GM23338 (cell line): Measurements from ENCODE around the gene PRKAA1. TPM values are rescaled to one million over a fixed set of nuclear protein-coding genes. Genes with fewer than 3 reads are reported as not detected.

Source experiments
- ATAC-seq: fragments of 200-7000 bp; cut with Tn5 transposase; 3 replicates; pipeline ENCODE4 v1.9.1; 2020
- DNase-seq: peaks from one replicate; pipeline ENCODE4 v3.0.0-alpha.2; 2015; ENCODE audit warnings: low spot score
- H2AFZ ChIP-seq: fragments of 200-600 bp; sonication (generic); 2 replicates; pipeline ENCODE4 v1.8.0; 2016; ENCODE audit warnings: antibody characterized with exemption, mild to moderate bottlenecking, moderate library complexity
- H3F3A ChIP-seq: fragments of 200-600 bp; sonication (generic); replicated peaks from 2 replicates; pipeline ENCODE4 v1.8.0; 2017; ENCODE audit warnings: antibody characterized with exemption, mixed run types, low read depth
- H3K27ac ChIP-seq: fragments of 200-600 bp; sonication (generic); 2 replicates; pipeline ENCODE4 v1.6.1; 2016; ENCODE audit warnings: low read depth
- H3K27me3 ChIP-seq: fragments of 200-600 bp; sonication (generic); 2 replicates; pipeline ENCODE4 v1.8.0; 2016; ENCODE audit warnings: mild to moderate bottlenecking, mixed run types, moderate library complexity; ENCODE audit not compliant: insufficient read depth
- H3K36me3 ChIP-seq: fragments of 200-600 bp; sonication (generic); 2 replicates; pipeline ENCODE4 v1.8.0; 2016; ENCODE audit warnings: mild to moderate bottlenecking; ENCODE audit not compliant: insufficient read depth
- H3K4me1 ChIP-seq: fragments of 200-600 bp; sonication (generic); 2 replicates; pipeline ENCODE4 v1.8.0; 2016; ENCODE audit warnings: mild to moderate bottlenecking, moderate library complexity; ENCODE audit not compliant: insufficient read depth
- H3K4me2 ChIP-seq: fragments of 200-600 bp; sonication (generic); 2 replicates; pipeline ENCODE4 v1.7.1; 2017; ENCODE audit warnings: mixed run types
- H3K4me3 ChIP-seq: fragments of 200-600 bp; sonication (generic); 2 replicates; pipeline ENCODE4 v1.6.1; 2016; ENCODE audit warnings: mixed run types
- H3K79me2 ChIP-seq: fragments of 200-600 bp; sonication (generic); replicated peaks from 2 replicates; pipeline ENCODE4 v1.8.0; 2017; ENCODE audit warnings: mild to moderate bottlenecking; ENCODE audit not compliant: insufficient read depth
- H3K9me2 ChIP-seq: fragments of 200-600 bp; sonication (generic); 2 replicates; pipeline ENCODE4 v1.8.0; 2017; ENCODE audit not compliant: insufficient read depth
- H4K20me1 ChIP-seq: fragments of 200-600 bp; sonication (generic); replicated peaks from 2 replicates; pipeline ENCODE4 v1.8.0; 2017; ENCODE audit warnings: mild to moderate bottlenecking; ENCODE audit not compliant: insufficient read depth
- H3K27ac Mint-ChIP-seq: 2 replicates; pipeline ENCODE4 v1.8.0; 2020; ENCODE audit warnings: inconsistent platforms, mild to moderate bottlenecking, moderate library complexity, mixed read lengths
- H3K27me3 Mint-ChIP-seq: 3 replicates; pipeline ENCODE4 v1.8.0; 2022; ENCODE audit warnings: low read depth, mild to moderate bottlenecking, moderate library complexity, mixed read lengths, inconsistent platforms; ENCODE audit not compliant: insufficient read depth, poor library complexity
- H3K36me3 Mint-ChIP-seq: 3 replicates; pipeline ENCODE4 v1.8.0; 2021; ENCODE audit warnings: low read depth, mild to moderate bottlenecking, inconsistent platforms, moderate library complexity, mixed read lengths
- H3K4me1 Mint-ChIP-seq: 3 replicates; pipeline ENCODE4 v1.8.0; 2020; ENCODE audit warnings: mild to moderate bottlenecking, inconsistent platforms, mixed read lengths
- H3K4me3 Mint-ChIP-seq: 3 replicates; pipeline ENCODE4 v1.8.0; 2021; ENCODE audit warnings: moderate library complexity, mild to moderate bottlenecking, inconsistent platforms, mixed read lengths
- H3K9me3 Mint-ChIP-seq: 3 replicates; pipeline ENCODE4 v1.8.0; 2020; ENCODE audit warnings: moderate library complexity, mild to moderate bottlenecking, inconsistent platforms, mixed read lengths
- CREB1 ChIP-seq: fragments of 250-450 bp; sonication (Bioruptor Pico); IDR thresholded peaks from 2 replicates; pipeline ENCODE4 v1.5.0; 2020; ENCODE audit warnings: low read depth, mild to moderate bottlenecking, moderate library complexity
- EZH2 ChIP-seq: fragments of 200-600 bp; sonication (generic); IDR thresholded peaks from one replicate; pipeline ENCODE4 v1.8.0; 2017; ENCODE audit warnings: antibody characterized with exemption, mild to moderate bottlenecking, low read depth; ENCODE audit not compliant: unreplicated experiment
- EZH2phosphoT487 ChIP-seq: fragments of 200-600 bp; sonication (generic); IDR thresholded peaks from one replicate; pipeline ENCODE4 v1.8.1; 2018; ENCODE audit warnings: antibody characterized with exemption; ENCODE audit not compliant: unreplicated experiment
- JUNB ChIP-seq: IDR thresholded peaks from one replicate; pipeline ENCODE4 v1.6.1; 2016; ENCODE audit warnings: antibody characterized with exemption; ENCODE audit not compliant: unreplicated experiment
- polyA plus RNA-seq: library from polyadenylated mRNA; unstranded; fragments of >200 nt; fragmentation: Nextera tagmentation; extraction: Ambion mirVana; gene quantifications from 2 replicates; pipeline ENCODE4 v1.2.1, GENCODE V29; 2016
- total RNA-seq: library from RNA; depleted of rRNA; stranded (reverse); fragments of >200 nt; shearing (Covaris generic); gene quantifications from 2 replicates; pipeline ENCODE4 v1.2.3, GENCODE V29; 2014
- TF ChIP-seq, protein P1 (sequence below): fragments of 250-450 bp; sonication (Bioruptor Pico); IDR thresholded peaks from 2 replicates; pipeline ENCODE4 v1.5.0; 2020; ENCODE audit warnings: mild to moderate bottlenecking, moderate library complexity
- TF ChIP-seq, protein P2 (sequence below): IDR thresholded peaks from one replicate; pipeline ENCODE4 v1.6.1; 2018; ENCODE audit warnings: antibody characterized with exemption; ENCODE audit not compliant: unreplicated experiment

PRKAA1 gene
- total and polyA plus RNA-seq, 2 experiments from 2014 or later, result 10.3 to 35.0 TPM

DNA sequence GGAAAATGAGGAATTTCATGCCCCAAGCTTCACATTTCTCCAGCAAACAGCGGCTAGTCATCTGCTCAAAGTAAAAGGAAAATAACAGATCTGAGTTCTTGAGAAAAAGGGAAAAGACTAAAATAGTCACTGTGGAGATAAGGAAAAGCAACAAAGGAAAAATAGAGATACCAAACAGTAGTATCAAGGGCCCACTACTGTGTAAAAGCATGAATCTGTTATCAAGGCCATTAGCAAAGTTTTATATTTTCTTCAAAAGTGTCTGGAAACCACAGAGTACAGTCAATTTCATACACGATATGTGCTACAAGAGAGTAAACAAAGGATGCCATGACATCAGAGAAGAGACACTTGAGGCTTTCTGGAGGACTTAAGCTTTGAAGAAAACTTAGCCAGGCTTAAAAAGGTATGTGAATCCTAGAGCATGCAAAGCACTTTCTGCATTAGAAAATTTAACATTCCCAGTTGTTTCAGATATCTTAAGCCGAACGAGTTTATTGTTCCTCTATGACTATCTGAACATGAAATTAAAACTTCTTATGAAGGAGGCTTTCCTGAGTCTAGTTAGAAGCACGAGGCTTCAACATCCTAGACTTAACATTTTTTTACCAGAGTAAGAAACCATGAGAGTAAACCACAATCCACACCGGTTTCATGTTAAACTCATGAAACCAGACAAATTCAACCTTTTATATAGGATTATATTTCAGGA lies 43.6 kb downstream of the PRKAA1 start:
- peaks cover 2% of the 10 kb centered on the region for H3K27me3 Mint-ChIP-seq
- Histone ChIP-seq H3K4me3 (peak overlapping the region; percentile 63), H3K79me2 (peaks cover 16% of the 10 kb centered on the region; the same call in 1 of the 2 replicates), H3K9me2 (no peaks in the 10 kb centered on the region), H3K36me3 (no peaks in the 10 kb centered on the region), H4K20me1 (no peaks in the 10 kb centered on the region), H3K27ac (no peak overlapping the region), H3K27me3 (no peaks in the 10 kb centered on the region), H3F3A (no peaks in the 10 kb centered on the region), H2AFZ (no peak overlapping the region; the same call in 1 of the 2 replicates), H3K4me1 (peaks cover 7% of the 10 kb centered on the region; the same call in 1 of the 2 replicates), H3K4me2 (peak overlapping the region; percentile 61)
- H3K36me3 Mint-ChIP-seq, result no peaks in the 10 kb centered on the region
- TF ChIP-seq JUNB, result no peak
- TF ChIP-seq CREB1 (CRISPR knock-in tag), result no peak
- no peak for TF ChIP-seq EZH2
- TF ChIP-seq, protein P1, sequence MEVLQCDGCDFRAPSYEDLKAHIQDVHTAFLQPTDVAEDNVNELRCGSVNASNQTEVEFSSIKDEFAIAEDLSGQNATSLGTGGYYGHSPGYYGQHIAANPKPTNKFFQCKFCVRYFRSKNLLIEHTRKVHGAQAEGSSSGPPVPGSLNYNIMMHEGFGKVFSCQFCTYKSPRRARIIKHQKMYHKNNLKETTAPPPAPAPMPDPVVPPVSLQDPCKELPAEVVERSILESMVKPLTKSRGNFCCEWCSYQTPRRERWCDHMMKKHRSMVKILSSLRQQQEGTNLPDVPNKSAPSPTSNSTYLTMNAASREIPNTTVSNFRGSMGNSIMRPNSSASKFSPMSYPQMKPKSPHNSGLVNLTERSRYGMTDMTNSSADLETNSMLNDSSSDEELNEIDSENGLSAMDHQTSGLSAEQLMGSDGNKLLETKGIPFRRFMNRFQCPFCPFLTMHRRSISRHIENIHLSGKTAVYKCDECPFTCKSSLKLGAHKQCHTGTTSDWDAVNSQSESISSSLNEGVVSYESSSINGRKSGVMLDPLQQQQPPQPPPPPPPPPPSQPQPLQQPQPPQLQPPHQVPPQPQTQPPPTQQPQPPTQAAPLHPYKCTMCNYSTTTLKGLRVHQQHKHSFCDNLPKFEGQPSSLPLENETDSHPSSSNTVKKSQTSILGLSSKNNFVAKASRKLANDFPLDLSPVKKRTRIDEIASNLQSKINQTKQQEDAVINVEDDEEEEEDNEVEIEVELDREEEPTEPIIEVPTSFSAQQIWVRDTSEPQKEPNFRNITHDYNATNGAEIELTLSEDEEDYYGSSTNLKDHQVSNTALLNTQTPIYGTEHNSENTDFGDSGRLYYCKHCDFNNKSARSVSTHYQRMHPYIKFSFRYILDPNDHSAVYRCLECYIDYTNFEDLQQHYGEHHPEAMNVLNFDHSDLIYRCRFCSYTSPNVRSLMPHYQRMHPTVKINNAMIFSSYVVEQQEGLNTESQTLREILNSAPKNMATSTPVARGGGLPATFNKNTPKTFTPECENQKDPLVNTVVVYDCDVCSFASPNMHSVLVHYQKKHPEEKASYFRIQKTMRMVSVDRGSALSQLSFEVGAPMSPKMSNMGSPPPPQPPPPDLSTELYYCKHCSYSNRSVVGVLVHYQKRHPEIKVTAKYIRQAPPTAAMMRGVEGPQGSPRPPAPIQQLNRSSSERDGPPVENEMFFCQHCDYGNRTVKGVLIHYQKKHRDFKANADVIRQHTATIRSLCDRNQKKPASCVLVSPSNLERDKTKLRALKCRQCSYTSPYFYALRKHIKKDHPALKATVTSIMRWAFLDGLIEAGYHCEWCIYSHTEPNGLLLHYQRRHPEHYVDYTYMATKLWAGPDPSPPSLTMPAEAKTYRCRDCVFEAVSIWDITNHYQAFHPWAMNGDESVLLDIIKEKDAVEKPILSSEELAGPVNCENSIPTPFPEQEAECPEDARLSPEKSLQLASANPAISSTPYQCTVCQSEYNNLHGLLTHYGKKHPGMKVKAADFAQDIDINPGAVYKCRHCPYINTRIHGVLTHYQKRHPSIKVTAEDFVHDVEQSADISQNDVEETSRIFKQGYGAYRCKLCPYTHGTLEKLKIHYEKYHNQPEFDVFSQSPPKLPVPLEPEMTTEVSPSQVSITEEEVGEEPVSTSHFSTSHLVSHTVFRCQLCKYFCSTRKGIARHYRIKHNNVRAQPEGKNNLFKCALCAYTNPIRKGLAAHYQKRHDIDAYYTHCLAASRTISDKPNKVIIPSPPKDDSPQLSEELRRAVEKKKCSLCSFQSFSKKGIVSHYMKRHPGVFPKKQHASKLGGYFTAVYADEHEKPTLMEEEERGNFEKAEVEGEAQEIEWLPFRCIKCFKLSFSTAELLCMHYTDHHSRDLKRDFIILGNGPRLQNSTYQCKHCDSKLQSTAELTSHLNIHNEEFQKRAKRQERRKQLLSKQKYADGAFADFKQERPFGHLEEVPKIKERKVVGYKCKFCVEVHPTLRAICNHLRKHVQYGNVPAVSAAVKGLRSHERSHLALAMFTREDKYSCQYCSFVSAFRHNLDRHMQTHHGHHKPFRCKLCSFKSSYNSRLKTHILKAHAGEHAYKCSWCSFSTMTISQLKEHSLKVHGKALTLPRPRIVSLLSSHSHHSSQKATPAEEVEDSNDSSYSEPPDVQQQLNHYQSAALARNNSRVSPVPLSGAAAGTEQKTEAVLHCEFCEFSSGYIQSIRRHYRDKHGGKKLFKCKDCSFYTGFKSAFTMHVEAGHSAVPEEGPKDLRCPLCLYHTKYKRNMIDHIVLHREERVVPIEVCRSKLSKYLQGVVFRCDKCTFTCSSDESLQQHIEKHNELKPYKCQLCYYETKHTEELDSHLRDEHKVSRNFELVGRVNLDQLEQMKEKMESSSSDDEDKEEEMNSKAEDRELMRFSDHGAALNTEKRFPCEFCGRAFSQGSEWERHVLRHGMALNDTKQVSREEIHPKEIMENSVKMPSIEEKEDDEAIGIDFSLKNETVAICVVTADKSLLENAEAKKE (CRISPR knock-in tag), result no peak
- H3K4me1 Mint-ChIP-seq, result no peaks in the 10 kb centered on the region
- no peak overlapping the region for H3K4me3 Mint-ChIP-seq
- no peak overlapping the region for H3K27ac Mint-ChIP-seq
- ATAC-seq (no peak), DNase-seq (no peak)
- H3K9me3 Mint-ChIP-seq, result peaks cover 3% of the 10 kb centered on the region; the same call in 1 of the 3 replicates

DNA sequence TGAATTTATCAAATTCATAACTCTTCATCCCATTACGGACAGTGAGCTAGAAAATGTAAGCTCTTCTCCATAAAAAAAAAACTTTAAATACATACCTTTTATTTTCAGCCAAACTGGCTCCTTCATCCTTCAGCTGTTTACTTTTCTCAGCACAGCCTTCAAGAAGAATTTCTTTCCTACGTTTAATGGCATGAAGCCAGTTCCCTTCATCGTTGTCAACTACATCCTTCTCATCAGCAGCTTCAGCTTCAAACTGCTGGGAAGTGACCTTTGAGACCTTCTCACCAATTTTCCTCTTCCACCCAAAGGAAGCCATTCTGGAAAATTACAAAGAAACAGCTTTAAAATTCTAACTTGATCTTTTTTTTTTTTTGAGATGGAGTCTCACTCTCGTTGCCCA lies 51.5 kb downstream of the PRKAA1 start:
- no peaks in the 10 kb centered on the region for H3K27me3 Mint-ChIP-seq
- DNase-seq (no peak), ATAC-seq (no peak)
- Histone ChIP-seq H3K79me2 (peaks cover 9% of the 10 kb centered on the region), H3K36me3 (no peaks in the 10 kb centered on the region), H3K4me2 (no peak overlapping the region), H3K4me3 (no peak overlapping the region), H3K27ac (no peak overlapping the region), H4K20me1 (no peaks in the 10 kb centered on the region), H2AFZ (no peak overlapping the region), H3K4me1 (no peaks in the 10 kb centered on the region), H3K27me3 (no peaks in the 10 kb centered on the region), H3F3A (no peaks in the 10 kb centered on the region), H3K9me2 (no peaks in the 10 kb centered on the region)
- H3K36me3 Mint-ChIP-seq, result no peaks in the 10 kb centered on the region
- H3K9me3 Mint-ChIP-seq, result no peaks in the 10 kb centered on the region
- no peak overlapping the region for H3K4me3 Mint-ChIP-seq
- no peak overlapping the region for H3K27ac Mint-ChIP-seq
- no peaks in the 10 kb centered on the region for H3K4me1 Mint-ChIP-seq
- TF ChIP-seq EZH2phosphoT487 (no peak), CREB1 (CRISPR knock-in tag) (no peak), EZH2 (no peak)
- TF ChIP-seq, protein P2, sequence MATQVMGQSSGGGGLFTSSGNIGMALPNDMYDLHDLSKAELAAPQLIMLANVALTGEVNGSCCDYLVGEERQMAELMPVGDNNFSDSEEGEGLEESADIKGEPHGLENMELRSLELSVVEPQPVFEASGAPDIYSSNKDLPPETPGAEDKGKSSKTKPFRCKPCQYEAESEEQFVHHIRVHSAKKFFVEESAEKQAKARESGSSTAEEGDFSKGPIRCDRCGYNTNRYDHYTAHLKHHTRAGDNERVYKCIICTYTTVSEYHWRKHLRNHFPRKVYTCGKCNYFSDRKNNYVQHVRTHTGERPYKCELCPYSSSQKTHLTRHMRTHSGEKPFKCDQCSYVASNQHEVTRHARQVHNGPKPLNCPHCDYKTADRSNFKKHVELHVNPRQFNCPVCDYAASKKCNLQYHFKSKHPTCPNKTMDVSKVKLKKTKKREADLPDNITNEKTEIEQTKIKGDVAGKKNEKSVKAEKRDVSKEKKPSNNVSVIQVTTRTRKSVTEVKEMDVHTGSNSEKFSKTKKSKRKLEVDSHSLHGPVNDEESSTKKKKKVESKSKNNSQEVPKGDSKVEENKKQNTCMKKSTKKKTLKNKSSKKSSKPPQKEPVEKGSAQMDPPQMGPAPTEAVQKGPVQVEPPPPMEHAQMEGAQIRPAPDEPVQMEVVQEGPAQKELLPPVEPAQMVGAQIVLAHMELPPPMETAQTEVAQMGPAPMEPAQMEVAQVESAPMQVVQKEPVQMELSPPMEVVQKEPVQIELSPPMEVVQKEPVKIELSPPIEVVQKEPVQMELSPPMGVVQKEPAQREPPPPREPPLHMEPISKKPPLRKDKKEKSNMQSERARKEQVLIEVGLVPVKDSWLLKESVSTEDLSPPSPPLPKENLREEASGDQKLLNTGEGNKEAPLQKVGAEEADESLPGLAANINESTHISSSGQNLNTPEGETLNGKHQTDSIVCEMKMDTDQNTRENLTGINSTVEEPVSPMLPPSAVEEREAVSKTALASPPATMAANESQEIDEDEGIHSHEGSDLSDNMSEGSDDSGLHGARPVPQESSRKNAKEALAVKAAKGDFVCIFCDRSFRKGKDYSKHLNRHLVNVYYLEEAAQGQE, result no peak
